Breast epithelium (tissue), 4 donors: Measurements from ENCODE around the gene SLC2A4RG. TPM values are rescaled to one million over a fixed set of nuclear protein-coding genes. Genes with fewer than 3 reads are reported as not detected.

ENCODE experiments used
- DNase-seq, 2 donors: peaks; one replicate each; pipeline ENCODE4 v3.0.0-alpha.2; 2019; ENCODE audit warnings: low spot score in 2 of 2
- H3K27ac ChIP-seq, 2 donors: fragments of 200-600 bp; sonication (generic) in 1 of 2; one replicate each; pipeline ENCODE4 v1.5.1; 2016 to 2019; ENCODE audit warnings: mild to moderate bottlenecking in 1 of 2
- H3K27me3 ChIP-seq, 2 donors: fragments of 200-600 bp; sonication (generic) in 1 of 2; one replicate each; pipeline versions ENCODE4 v1.5.1 to v1.6.0; 2017 to 2019; ENCODE audit warnings: control low read depth in 1 of 2, mild to moderate bottlenecking in 1 of 2
- H3K36me3 ChIP-seq: fragments of 200-600 bp; one replicate; pipeline ENCODE4 v1.5.1; 2019
- H3K4me1 ChIP-seq, 2 donors: fragments of 200-600 bp; sonication (generic); one replicate each; pipeline ENCODE4 v1.5.1; 2016 to 2019; ENCODE audit warnings: control low read depth in 1 of 2
- H3K4me3 ChIP-seq, 3 donors: fragments of 200-600 bp; sonication (generic); 1 replicate in 2 of 3; 2 replicates in 1 of 3; pipeline ENCODE4 v1.5.1; 2016 to 2019; ENCODE audit warnings: mild to moderate bottlenecking in 3 of 3, moderate library complexity in 2 of 3
- H3K9me3 ChIP-seq, 2 donors: fragments of 200-600 bp; sonication (generic) in 1 of 2; one replicate each; pipeline ENCODE4 v1.5.1; 2016 to 2019; ENCODE audit warnings: control low read depth in 1 of 2
- POLR2A ChIP-seq: fragments of 450-650 bp; IDR thresholded peaks from one replicate; pipeline ENCODE4 v1.6.1; 2016; ENCODE audit warnings: antibody characterized with exemption, mild to moderate bottlenecking, moderate library complexity
- POLR2AphosphoS5 ChIP-seq, 3 donors: sonication (generic); formaldehyde crosslinking; IDR thresholded peaks; one replicate each; pipeline ENCODE4 v1.6.1; 2017; ENCODE audit warnings: antibody characterized with exemption in 3 of 3
- intact Hi-C: fragments of 100-400 bp; cut with DNase I; formaldehyde crosslinking; loops from one replicate; pipeline ENCODE4 v1.15.1; 2023; ENCODE audit warnings: low total_unique reads
- total RNA-seq, 3 donors: library from RNA; depleted of rRNA; stranded (reverse); fragments of >200 nt; gene quantifications; one replicate each; pipeline ENCODE4 v1.1.0, GENCODE V29; 2016
- TF ChIP-seq, protein P1 (sequence below), 3 donors: fragments of 450-650 bp; IDR thresholded peaks; one replicate each; pipeline ENCODE4 v1.5.1; 2016 to 2017; ENCODE audit warnings: antibody characterized with exemption in 3 of 3, mild to moderate bottlenecking in 3 of 3, moderate library complexity in 3 of 3

Gene SLC2A4RG
- total RNA-seq, 3 donors from 2014 or later: 22.9 to 58.9 (median 36.9) TPM

- intact Hi-C loops: no loop called here
- TF ChIP-seq POLR2AphosphoS5 (IDR thresholded peaks at IDR 0.05) (no peak), POLR2A (no peak)
- TF ChIP-seq, protein P1, sequence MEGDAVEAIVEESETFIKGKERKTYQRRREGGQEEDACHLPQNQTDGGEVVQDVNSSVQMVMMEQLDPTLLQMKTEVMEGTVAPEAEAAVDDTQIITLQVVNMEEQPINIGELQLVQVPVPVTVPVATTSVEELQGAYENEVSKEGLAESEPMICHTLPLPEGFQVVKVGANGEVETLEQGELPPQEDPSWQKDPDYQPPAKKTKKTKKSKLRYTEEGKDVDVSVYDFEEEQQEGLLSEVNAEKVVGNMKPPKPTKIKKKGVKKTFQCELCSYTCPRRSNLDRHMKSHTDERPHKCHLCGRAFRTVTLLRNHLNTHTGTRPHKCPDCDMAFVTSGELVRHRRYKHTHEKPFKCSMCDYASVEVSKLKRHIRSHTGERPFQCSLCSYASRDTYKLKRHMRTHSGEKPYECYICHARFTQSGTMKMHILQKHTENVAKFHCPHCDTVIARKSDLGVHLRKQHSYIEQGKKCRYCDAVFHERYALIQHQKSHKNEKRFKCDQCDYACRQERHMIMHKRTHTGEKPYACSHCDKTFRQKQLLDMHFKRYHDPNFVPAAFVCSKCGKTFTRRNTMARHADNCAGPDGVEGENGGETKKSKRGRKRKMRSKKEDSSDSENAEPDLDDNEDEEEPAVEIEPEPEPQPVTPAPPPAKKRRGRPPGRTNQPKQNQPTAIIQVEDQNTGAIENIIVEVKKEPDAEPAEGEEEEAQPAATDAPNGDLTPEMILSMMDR (IDR thresholded peaks at IDR 0.05): no peak
- DNase-seq: no peak
- Histone ChIP-seq H3K4me3 (no peak overlapping the region), H3K4me1 (peaks cover 12 to 18% of the 10 kb centered on the region in 2 donors), H3K36me3 (no peaks in the 10 kb centered on the region), H3K9me3 (no peaks in the 10 kb centered on the region), H3K27me3 (no peaks in the 10 kb centered on the region), H3K27ac (peak overlapping the region in 1 of 2 donors; percentile 2)
Measured at GRCh38 chr20:63744574-63745423, 5.2 kb downstream of the SLC2A4RG start.

- intact Hi-C loops: no loop called here
Measured at GRCh38 chr20:63745424-63745805, 5.8 kb downstream of the SLC2A4RG start.

DNA sequence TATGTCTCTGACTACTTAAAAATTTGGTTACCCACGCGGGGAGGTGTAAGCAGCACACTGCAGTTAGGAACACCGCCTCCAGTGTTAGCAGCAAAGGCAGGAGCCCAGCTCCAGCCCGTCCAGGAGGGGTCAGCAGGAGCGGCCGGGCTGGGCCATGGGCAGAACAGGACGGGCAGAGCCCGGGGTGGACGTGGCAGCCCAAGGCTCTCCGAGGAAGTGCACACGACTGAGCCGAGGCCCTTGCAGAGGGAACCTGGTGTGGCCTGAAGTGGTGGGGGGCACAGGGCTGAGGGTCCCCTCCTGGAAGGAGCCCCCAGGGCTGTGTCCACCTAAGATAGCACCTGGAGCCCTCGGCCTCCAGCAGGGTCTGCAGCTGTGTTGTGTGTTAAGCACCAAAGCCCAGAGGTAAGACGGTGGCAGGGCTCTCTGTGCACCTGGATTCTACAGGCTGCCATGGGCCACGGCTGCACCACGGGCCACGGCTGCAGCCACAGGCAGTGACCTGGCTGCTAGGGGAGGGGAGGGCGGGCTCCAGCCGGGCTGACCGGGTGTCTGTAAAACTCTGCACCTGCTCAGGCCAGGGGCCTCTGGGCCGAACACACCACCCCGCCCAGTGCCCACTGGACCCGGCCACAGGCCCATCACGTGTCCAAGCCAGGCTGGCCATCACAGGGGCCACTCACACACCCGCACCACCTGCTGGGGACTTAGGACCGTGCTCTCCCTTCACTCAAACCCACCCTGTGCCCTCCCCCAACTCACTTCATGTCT lies 6.6 kb downstream of the SLC2A4RG start:
- TF ChIP-seq, protein P1 (IDR thresholded peaks at IDR 0.05): no peak
- peaks cover 9 to 13% of the 10 kb centered on the region in 2 donors for H3K4me1 ChIP-seq
- no peaks in the 10 kb centered on the region for H3K27me3 ChIP-seq
- DNase-seq: no peak
- intact Hi-C loops: no loop called here
- H3K27ac ChIP-seq: no peak overlapping the region
- no peak overlapping the region for H3K4me3 ChIP-seq
- H3K9me3 ChIP-seq: no peaks in the 10 kb centered on the region
- no peaks in the 10 kb centered on the region for H3K36me3 ChIP-seq

More at GRCh38 chr20:63745424-63745805, 5.8 kb downstream of the SLC2A4RG start:
- H3K9me3 ChIP-seq: no peaks in the 10 kb centered on the region
- H3K27ac ChIP-seq: peak overlapping the region in 1 of 2 donors; percentile 25
- DNase-seq: no peak
- no peaks in the 10 kb centered on the region for H3K36me3 ChIP-seq
- TF ChIP-seq POLR2AphosphoS5 (IDR thresholded peaks at IDR 0.05) (no peak), POLR2A (no peak)
- TF ChIP-seq, protein P1 (IDR thresholded peaks at IDR 0.05): no peak
- no peak overlapping the region for H3K4me3 ChIP-seq
- peaks cover 12 to 17% of the 10 kb centered on the region in 2 donors for H3K4me1 ChIP-seq
- no peaks in the 10 kb centered on the region for H3K27me3 ChIP-seq

- intact Hi-C loops: no loop called here
- H3K36me3 ChIP-seq: no peaks in the 10 kb centered on the region
- H3K4me3 ChIP-seq: no peak overlapping the region
- TF ChIP-seq POLR2AphosphoS5 (IDR thresholded peaks at IDR 0.05) (no peak), POLR2A (no peak)
- TF ChIP-seq, protein P1 (IDR thresholded peaks at IDR 0.05): no peak
- H3K27ac ChIP-seq: no peak overlapping the region
- H3K27me3 ChIP-seq: no peaks in the 10 kb centered on the region
- DNase-seq: no peak
- no peaks in the 10 kb centered on the region for H3K9me3 ChIP-seq
- H3K4me1 ChIP-seq: peaks cover 2 to 6% of the 10 kb centered on the region in 2 donors
Measured at GRCh38 chr20:63746751-63747315, 7.3 kb downstream of the SLC2A4RG start.
